HUES48 (cell line): Measurements from ENCODE around the gene M1AP.

Experiments used
- H3K27ac ChIP-seq: one replicate; pipeline ENCODE4 v1.7.0; 2013; ENCODE audit warnings: low read depth, low read length, inconsistent platforms
- H3K27me3 ChIP-seq: 2 replicates; pipeline ENCODE4 v1.6.1; 2013; ENCODE audit warnings: mild to moderate bottlenecking, low read length; ENCODE audit not compliant: control insufficient read depth, insufficient read depth
- H3K36me3 ChIP-seq: 2 replicates; pipeline ENCODE4 v1.6.1; 2013; ENCODE audit warnings: low read length; ENCODE audit not compliant: control insufficient read depth, insufficient read depth
- H3K4me1 ChIP-seq: 2 replicates; pipeline ENCODE4 v1.6.1; 2013; ENCODE audit warnings: mild to moderate bottlenecking, low read length; ENCODE audit not compliant: control insufficient read depth, insufficient read depth
- H3K4me3 ChIP-seq: 2 replicates; pipeline ENCODE4 v1.5.1; 2013; ENCODE audit warnings: mild to moderate bottlenecking, low read depth, low read length
- H3K9ac ChIP-seq: 2 replicates; pipeline ENCODE4 v1.6.1; 2013; ENCODE audit warnings: mild to moderate bottlenecking, low read depth, low read length, moderate library complexity
- H3K9me3 ChIP-seq: 2 replicates; pipeline ENCODE4 v1.6.1; 2013; ENCODE audit warnings: low read length; ENCODE audit not compliant: control insufficient read depth, insufficient read depth

Gene M1AP

GRCh38 chr2:74679615-74680014 lies 31.5 kb upstream of the M1AP start:
- H3K4me3 ChIP-seq, result no peak overlapping the region
- no peaks in the 10 kb centered on the region for H3K9me3 ChIP-seq
- H3K36me3 ChIP-seq, result no peaks in the 10 kb centered on the region
- H3K9ac ChIP-seq, result no peak overlapping the region
- no peak overlapping the region for H3K27ac ChIP-seq
- no peaks in the 10 kb centered on the region for H3K27me3 ChIP-seq
- no peaks in the 10 kb centered on the region for H3K4me1 ChIP-seq

DNA sequence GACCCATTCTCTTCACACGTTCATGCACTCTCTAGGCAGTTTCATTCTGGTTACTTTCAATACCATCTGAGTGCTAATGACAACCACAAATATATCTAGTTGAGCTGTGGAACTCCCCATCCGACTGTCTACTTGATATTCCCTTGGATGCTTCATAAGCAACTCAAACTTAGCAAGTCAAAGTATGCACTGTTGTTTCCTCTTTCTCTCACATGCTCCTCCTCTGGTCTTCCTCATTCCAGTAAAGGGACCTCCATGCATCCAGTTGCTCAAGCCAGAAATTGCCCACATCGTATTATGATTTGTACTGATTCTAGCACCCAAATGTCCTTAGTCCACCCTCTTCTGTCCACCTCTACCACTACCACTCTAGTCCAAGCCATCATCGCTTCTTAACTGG lies 28.2 kb upstream of the M1AP start:
- no peaks in the 10 kb centered on the region for H3K9me3 ChIP-seq
- H3K36me3 ChIP-seq, result no peaks in the 10 kb centered on the region
- H3K4me3 ChIP-seq, result no peak overlapping the region
- no peaks in the 10 kb centered on the region for H3K27me3 ChIP-seq
- H3K4me1 ChIP-seq, result no peaks in the 10 kb centered on the region
- no peak overlapping the region for H3K27ac ChIP-seq
- H3K9ac ChIP-seq, result no peak overlapping the region

DNA sequence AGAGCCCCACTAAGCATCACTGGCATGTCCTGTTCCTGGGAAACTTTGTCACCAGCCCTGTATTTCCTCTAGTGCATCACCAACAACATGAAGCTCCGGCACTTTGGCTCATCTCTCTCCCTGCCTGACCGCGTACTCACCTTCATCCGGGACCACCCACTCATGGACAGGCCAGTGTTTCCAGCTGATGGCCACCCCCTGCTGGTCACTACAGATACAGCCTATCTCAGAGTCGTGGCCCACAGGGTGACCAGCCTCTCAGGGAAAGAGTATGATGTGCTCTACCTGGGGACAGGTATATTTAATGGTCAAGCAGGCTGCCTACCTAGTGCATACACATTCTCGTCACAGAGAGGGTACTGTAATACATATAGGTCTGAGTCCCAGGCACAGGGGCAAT lies 27.0 kb upstream of the M1AP start:
- Histone ChIP-seq H3K9me3 (no peaks in the 10 kb centered on the region), H3K4me3 (no peak overlapping the region), H3K27me3 (no peaks in the 10 kb centered on the region), H3K27ac (no peak overlapping the region), H3K36me3 (no peaks in the 10 kb centered on the region), H3K9ac (no peak overlapping the region), H3K4me1 (no peaks in the 10 kb centered on the region)

DNA sequence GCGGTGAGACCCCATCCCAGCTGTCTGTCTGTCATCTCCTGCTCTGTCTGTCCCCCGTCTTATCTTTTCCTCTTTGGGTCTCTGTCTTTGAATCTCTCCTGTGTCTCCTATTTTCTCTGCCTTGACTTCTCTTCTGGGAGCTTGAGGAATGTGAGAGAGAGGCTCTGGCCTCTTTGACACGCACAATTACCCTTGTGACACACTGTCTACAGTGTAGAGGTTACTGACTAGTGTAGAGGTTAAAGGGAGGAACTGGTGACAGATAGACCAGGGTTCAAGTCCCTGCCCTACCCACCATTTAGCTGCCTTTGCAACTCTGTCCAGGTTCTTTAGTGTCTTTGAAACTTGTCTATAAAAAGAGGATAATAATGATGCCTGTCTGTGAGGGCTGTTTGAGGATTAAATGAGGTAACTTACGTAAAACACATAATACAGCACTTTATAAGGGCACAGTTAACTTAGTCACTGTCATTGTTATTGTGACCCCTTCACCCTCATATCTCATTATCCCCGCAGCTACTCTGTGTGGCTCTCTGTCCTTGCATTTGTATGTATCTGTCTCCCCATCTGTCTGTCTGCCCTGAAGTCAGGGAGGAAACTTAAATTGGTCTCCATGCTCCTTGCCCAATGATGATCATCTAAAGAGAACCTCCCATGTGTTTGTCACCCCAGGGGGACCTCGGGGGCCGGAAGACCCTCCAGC lies 25.8 kb upstream of the M1AP start:
- Histone ChIP-seq H3K27ac (no peak overlapping the region), H3K9me3 (no peaks in the 10 kb centered on the region), H3K36me3 (no peaks in the 10 kb centered on the region), H3K9ac (no peak overlapping the region), H3K4me1 (no peaks in the 10 kb centered on the region), H3K4me3 (no peak overlapping the region), H3K27me3 (no peaks in the 10 kb centered on the region)

- no peak overlapping the region for H3K9ac ChIP-seq
- no peak overlapping the region for H3K4me3 ChIP-seq
- no peak overlapping the region for H3K27ac ChIP-seq
- no peaks in the 10 kb centered on the region for H3K36me3 ChIP-seq
- no peaks in the 10 kb centered on the region for H3K4me1 ChIP-seq
- H3K27me3 ChIP-seq, result no peaks in the 10 kb centered on the region
- no peaks in the 10 kb centered on the region for H3K9me3 ChIP-seq
Observed at GRCh38 chr2:74671479-74671878, 23.3 kb upstream of the M1AP start.

GRCh38 chr2:74670263-74670662 lies 22.1 kb upstream of the M1AP start:
- Histone ChIP-seq H3K36me3 (no peaks in the 10 kb centered on the region), H3K27ac (no peak overlapping the region), H3K27me3 (no peaks in the 10 kb centered on the region), H3K4me1 (no peaks in the 10 kb centered on the region), H3K9me3 (no peaks in the 10 kb centered on the region), H3K4me3 (no peak overlapping the region), H3K9ac (no peak overlapping the region)

DNA sequence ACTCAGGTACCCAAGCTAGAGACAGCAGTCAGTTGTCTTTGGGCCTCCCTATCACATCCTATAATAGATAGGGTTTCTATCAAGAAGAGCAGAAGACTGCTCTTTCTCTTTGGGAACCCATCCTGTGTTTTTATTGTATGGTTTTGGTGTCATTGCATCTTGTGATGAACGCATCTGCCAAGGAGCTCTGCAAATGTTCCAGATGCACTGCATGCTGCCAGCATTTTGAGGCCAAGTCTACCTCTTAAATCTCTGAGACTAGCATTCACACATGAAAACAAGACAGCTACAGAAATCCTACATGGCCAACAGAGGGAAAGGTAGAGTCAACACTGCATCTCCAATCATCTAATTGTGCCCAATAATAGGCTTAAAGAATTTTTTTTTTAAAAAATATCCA lies 20.0 kb upstream of the M1AP start:
- Histone ChIP-seq H3K9ac (no peak overlapping the region), H3K4me1 (no peaks in the 10 kb centered on the region), H3K27ac (no peak overlapping the region), H3K36me3 (no peaks in the 10 kb centered on the region), H3K4me3 (no peak overlapping the region), H3K27me3 (no peaks in the 10 kb centered on the region), H3K9me3 (no peaks in the 10 kb centered on the region)

DNA sequence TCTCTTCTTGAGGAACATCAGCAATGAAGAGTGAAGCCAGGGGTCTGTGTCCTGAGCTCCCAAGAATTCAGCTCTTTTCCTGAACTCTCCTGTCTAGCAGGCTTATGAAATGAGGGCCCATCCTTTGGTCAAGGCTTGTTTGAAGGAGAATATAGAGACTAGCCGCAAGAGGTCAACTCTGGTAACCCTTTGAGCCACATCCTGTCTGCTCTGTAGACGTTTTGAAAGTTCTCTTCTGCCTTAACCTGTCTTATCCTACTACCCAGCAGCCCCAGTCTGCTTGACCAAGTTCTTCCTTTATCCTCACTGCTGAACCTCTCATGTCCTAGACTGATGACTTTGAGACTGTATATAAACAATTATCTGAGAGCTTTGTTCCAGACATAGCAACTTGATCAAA lies 11.3 kb upstream of the M1AP start:
- H3K9ac ChIP-seq, result no peak overlapping the region
- H3K36me3 ChIP-seq, result no peaks in the 10 kb centered on the region
- no peak overlapping the region for H3K4me3 ChIP-seq
- peaks cover 21% of the 10 kb centered on the region for H3K27me3 ChIP-seq
- H3K4me1 ChIP-seq, result no peaks in the 10 kb centered on the region
- no peak overlapping the region for H3K27ac ChIP-seq
- no peaks in the 10 kb centered on the region for H3K9me3 ChIP-seq

GRCh38 chr2:74658516-74658915 lies 10.4 kb upstream of the M1AP start:
- peaks cover 23% of the 10 kb centered on the region for H3K27me3 ChIP-seq
- no peaks in the 10 kb centered on the region for H3K9me3 ChIP-seq
- H3K4me3 ChIP-seq, result no peak overlapping the region
- H3K36me3 ChIP-seq, result no peaks in the 10 kb centered on the region
- no peaks in the 10 kb centered on the region for H3K4me1 ChIP-seq
- no peak overlapping the region for H3K27ac ChIP-seq
- no peak overlapping the region for H3K9ac ChIP-seq

GRCh38 chr2:74655579-74655978 lies 7.4 kb upstream of the M1AP start:
- no peak overlapping the region for H3K4me3 ChIP-seq
- no peak overlapping the region for H3K9ac ChIP-seq
- no peaks in the 10 kb centered on the region for H3K9me3 ChIP-seq

DNA sequence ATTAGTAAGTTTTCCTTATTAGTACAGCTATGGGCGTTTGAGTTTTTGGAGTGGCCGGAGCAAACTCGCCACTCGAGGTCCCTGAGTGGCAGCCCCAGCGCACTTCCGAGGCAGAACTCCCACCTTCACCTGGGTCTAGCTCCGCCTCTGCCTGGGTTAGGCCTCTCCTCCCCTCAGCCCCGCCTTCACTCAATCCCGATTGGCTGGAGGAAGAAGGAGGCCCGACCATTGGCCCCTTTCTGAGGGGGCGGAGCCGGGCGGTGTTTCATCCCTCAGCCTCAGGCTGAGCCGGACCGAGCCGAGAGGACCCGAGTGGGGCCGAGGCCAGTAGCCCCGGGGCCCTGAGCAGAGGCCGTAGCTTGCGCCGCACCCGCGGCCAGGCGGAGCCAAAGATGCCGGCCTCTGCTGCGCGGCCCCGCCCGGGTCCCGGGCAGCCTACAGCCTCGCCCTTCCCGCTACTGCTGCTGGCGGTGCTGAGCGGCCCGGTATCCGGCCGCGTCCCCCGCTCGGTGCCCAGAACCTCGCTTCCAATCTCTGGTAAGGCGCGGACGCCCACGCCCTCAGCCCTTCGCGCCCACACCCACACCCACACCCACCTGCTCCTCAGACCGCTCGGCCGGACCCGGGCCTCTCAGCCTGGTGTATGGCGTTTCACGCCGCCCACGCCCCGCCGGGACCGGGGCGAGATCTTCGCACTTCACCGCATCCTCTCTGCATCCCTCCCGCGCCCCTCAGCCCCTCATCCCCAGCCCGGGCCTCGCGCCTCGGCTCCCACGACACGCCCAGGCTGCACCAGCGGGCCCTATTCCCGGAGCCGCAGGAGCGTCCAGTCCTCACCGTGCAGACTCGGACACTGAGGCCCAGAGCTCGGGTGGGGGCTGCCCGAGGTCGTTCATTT lies 6.1 kb upstream of the M1AP start, which contains the start of gene SEMA4F:
Gene SEMA4F, plus strand, starts transcription at position 263 of the 898 bp plus-strand sequence. Its CDS starts 130 bp downstream, at position 393.
- Histone ChIP-seq H3K27ac (no peak within 1 kb of the TSS), H3K4me1 (no peaks in the 10 kb centered on the region), H3K27me3 (peaks cover 25% of the 10 kb centered on the region), H3K9me3 (no peaks in the 10 kb centered on the region), H3K9ac (no peak within 1 kb of the TSS), H3K4me3 (peak within 1 kb of the TSS; percentile 80), H3K36me3 (no peaks in the 10 kb centered on the region)

More at GRCh38 chr2:74655579-74655978, 7.4 kb upstream of the M1AP start:
- H3K27ac ChIP-seq, result no peak overlapping the region
- H3K27me3 ChIP-seq, result peaks cover 23% of the 10 kb centered on the region
- no peaks in the 10 kb centered on the region for H3K36me3 ChIP-seq
- no peaks in the 10 kb centered on the region for H3K4me1 ChIP-seq
